HG03135 (cell line): Measurements from ENCODE around the gene LIN7C.

Experiments used
- ATAC-seq: cut with Tn5 transposase; IDR thresholded peaks from one replicate; pipeline ENCODE4 v1.9.1; 2021; ENCODE audit warnings: mild to moderate bottlenecking, moderate library complexity; ENCODE audit not compliant: unreplicated experiment

The LIN7C gene

DNA sequence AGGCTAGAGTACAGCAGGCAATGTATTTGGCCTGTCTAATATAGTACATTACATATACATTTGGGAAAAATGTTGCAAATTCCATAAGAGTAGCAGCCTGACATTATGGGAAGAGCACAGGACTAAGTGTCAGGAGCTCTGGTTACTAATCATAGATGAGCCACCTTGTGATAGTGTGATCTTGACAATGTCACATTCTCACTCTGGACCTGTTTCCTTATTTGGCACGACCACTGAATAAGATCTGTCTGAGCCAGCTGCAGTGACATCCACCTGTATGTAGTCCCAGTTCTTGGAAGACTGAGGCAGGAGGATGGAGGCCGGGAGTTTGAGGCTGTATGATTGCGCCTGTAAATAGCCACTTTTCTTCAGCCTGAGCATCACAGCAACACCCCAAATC is 5.7 kb upstream of the LIN7C start:
- no peak for ATAC-seq

DNA sequence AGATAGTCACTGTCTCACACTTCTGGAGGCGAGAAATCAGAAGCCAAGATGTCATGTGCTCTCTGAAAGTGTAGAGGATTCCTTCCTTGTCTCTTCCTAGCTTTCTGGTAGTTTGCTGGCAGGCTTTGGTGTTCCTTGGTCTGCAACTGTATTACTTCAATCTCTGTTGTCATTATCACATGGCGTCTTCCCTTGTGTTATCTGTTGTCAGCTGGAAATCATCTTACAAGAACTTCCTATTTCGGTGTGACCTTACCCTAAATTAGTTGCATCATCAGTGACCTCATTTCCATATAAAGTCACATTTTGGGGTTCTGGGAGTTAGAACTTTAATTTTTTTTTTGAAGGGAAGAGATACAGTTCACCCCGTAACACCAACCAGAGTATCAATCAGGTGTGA is 3.3 kb upstream of the LIN7C start:
- ATAC-seq, result no peak

DNA sequence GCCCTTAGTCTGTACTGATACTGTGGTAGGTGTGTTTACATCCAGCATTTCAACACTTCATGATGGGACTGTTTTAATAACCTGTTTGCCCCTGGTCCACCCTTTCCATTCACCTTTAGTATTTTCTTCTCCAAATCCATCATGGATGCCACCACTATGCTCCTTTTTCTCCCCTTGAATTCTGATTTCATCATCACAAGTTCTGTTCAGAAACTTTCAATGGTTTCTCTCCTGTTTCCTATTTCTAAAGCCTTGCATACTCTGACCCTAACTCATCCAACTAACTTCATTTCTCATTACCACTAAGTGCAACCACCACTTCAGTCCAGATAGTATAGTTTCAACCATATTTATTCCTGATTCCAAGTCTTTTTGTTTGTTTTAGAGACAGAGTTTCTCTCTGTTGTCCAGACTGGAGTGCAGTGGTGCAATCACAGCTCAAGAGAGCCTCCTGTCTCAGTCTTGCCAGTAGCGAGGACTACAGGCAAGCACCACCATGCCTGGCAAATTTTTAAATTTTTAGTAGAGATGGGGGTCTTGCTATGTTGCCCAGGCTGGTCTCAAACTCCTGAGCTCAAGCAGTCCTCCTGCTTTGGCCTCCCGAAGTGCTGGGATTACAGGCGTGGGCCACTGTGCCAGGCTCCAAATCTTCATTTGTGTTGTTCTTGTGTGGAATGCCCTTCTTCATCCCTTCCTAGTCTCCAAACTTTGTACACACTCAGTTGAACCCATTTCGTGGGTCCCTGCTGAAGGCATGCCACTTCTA is 1.2 kb upstream of the LIN7C start:
- no peak for ATAC-seq

DNA sequence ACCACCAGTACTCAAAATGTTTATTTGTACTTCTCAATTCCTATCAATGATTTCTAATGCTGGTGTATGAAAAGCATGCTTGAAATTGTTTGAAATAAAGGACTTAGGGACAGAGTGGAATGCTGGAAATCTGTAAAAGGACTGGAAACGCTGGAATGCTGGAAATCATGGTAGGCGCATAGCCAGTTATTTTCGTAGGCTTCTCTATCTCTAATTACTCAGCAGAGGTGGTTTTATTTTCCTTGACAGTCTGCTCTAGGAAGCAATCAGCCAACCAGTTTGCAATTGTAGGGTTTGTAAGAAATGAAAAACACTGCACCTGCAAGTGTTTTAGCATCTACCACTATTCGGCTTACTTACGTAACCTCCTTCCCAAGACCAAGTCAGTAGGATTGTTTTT is 788 bp downstream of the LIN7C start:
- peak; percentile 4 for ATAC-seq

DNA sequence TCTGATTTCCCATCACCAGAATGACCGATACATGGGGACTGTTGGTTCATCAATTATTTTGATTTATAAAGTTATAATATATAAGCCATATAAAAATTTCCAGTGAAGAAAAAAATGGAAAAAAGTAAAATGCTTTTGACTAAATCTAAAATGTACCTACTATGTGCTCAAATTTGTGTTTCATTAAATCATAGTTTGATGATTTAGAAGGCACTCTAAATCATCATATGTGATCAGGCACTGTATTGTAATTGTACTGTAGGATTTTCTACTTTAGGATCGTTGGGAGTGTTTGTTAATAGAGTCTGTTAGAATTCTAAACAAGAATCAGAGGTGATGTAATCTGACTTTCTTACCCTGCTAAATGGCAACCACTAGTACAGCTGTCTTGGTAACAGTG is 2.4 kb downstream of the LIN7C start:
- no peak for ATAC-seq

DNA sequence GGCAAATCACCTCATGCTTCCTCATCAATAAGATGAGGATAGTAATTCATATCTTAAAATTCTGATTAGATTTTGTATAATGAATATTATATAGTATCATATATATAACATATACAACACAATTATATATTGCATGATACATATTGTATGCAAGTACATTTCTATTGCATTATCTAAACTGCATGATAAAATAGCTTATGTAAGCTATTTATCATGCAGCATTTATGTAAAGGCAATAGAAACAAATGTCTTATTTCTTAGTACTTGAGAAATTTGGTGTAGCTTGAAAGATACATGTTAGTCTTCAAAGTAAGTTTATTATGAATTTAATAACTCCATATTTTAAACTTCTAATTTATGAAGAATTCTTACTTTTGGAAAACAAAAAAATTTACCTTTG is 5.5 kb downstream of the LIN7C start:
- no peak for ATAC-seq

DNA sequence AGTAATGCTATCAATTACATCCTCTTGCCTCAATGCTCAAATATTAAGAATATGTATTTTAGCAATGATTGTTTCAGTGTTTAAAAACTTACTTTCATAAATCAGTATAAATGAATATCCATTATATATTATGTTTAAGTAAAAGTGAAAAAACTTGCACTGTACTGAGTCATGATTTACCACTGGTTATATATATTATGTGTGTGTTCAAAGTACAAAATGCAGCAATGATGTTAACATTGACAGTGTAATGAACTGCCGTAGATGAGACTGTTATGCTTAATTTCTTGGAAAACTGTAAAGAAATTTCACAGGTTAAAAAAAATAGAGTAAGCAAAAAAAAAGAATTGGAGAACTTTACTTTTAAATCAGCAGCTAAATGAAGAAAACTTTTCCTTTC is 8.7 kb downstream of the LIN7C start:
- no peak for ATAC-seq

DNA sequence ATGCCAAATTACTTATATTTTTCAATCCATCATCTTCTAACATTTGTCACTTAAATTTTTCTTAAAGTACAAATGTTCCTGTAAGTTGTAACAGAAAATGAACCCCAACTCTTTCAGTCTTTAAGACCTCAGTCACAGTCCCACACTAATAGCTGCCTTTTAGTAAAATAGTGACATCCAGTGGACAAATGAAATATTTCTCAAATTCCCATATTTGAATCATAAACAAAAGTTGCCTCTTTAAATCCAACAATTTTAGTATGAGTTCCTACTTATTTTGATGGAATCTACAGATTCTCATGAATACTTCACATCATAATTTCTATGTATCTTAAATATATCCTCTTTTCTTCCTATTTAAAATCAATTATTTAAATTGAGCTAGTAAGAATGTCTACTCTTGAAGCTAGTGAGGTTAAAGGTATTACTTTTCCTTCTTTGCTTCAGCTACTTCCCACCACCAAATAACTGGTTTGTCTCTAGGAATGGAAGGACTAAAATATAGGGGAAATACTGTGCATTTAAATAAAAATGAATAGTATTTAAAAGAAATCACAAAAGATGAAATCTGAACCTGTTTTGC is 9.2 kb downstream of the LIN7C start:
- peak; percentile 50 for ATAC-seq

DNA sequence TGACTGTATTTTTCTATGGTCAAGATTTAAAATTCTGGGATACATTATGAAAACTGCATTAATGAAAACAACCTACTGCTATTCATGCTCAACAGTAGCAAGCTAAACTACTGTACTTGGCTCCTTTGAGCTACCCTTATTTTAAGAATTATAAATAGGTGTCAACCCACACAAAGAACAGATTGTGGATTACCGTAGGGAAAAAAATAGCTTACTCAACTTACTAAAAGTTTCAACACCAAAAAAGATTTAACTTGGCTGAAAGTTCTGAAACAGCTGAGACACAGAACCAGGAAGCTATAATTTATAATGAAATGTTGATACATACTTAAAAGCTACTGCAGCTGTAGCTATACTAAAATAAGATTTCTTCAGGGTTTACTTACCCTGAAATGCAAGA is 10.1 kb downstream of the LIN7C start:
- ATAC-seq, result no peak

DNA sequence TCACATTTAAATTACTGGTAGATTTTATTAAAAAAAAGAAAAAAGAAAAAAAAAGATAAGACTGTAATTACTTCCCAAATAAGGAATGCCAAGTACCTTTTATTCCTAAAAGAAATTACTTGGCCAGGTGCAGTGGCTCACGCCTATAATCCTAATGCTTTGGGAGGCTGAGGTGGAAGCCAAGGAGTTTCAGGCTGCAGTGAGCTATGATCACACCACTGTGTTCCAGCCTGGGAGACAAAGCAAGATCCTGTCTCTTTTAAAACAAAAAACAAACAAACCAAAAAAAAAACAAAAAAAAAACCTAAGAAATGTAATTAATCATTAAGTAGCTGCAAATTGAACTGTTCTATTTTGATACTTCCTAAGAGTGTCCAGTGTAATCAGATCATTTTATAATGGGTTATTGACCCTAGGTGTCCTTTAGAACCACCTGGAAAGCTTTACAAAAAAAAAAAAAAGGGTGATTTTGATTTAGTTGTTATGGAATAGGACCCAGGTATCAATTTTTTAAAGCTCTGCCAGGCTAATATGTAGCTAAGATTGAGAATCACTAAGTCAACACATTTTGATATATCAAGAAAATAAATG is 10.8 kb downstream of the LIN7C start:
- ATAC-seq, result no peak

DNA sequence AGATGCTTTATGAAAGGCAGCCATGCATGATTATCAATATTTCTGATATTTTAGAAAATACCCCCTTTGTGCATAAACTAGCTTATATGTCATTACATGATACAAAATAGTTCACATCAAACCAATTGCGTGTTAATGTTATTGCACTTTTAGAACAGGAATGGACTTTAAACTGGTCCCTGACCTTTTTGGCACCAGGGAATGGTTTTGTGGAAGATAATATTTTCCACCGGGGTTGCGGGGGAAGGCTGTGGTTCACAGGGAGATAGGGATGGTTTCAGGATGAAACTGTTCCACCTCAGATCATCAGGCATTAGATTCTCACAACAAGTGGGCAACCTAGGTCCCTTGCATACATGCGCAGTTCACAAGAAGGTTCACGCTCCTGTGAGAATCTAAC is 17.5 kb downstream of the LIN7C start:
- ATAC-seq, result no peak

DNA sequence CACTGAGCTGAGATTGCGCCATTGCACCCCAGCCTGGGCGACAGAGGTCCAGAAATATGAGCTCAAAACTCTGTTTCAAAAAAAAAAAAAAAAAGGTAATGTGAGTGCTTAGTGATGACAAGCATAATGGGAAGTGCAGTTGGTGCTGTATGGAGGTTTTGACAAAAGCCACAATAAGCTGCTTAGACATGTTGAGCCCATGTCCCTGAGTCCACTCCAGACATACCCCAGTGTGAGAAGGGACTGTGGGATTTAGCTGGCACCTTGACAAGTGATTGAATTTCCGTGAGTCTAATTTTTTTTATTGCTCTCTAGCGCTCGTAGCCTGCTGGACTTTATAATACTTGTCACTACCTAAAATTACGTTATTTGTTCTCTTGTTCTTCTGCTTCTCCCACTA is 18.9 kb downstream of the LIN7C start:
- ATAC-seq, result no peak

DNA sequence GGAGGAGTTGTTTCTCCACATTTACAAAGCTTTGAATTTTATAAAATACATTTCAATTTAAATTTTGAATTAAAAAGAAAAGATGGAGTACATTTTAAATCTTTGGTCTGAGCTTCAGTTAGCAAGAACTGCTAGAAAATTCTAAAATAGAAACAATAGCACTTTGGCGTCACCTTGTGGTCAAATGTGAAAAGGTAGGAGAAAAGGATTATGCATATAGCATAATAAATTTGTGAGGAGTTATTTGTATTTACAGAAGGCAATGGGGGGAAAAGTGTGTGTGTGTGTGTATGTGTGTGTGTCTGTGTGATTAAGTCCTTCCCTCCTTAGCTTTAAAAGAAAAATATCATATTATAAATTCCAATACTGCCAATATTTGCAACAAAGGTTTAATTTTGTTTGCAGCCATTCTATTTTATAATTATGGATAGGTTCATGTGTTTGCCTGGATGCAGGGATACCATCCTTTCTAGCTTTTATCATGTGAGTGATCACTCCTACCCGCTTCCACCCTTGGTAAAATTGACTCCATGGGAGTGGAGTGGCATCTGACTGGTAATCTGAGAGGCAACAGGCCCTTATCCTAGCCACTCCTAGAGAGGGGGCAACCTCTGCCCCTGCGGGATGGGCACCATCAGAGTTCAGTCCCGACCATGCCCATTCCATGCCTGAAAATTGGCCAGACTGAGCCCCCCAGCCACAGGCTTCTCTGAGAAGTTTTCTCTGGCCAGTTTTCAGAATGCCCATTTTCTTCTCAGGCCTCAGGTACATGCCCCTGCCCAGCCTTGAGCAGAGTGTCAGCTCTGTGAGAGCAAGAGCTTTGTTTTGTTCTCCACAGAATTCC is 20.4 kb downstream of the LIN7C start:
- no peak for ATAC-seq

DNA sequence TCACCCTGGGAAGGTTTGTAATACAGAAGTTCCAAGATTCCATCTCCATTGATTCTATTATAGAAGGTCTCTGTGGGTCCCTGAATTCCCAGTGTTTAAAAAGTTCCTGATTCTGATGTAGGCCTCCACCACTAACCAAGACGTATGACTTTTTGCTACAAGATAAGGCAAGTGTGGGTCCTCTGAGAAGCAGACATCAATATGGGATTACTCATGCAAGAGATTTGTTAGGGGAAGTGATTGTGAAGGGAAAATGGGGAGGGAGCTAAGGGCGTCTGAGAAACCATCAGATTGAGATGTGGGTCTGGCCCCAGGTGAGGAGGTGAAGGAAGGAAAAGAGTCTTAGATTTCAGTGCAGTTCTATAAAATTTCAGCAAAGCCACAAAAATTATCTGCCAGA is 23.8 kb downstream of the LIN7C start:
- no peak for ATAC-seq

DNA sequence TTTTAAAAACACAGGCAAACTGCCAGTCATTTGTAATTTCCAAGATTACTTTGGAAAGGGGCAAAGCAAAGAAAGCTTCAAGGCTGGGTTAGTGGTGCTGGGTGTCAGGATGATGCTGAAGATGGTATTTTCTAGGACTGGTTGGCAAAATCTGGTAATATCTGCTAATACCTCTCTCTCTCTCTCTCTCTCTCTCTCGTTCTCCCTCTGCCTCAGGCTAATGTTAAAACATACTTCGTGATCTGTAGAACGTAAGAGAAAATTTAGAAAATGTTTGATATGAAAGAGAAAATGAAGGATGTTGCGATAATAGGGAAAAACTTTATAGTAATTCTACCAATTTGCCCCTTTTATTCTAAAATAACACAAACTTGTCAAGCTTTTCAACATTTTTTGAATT is 24.6 kb downstream of the LIN7C start:
- ATAC-seq, result no peak

DNA sequence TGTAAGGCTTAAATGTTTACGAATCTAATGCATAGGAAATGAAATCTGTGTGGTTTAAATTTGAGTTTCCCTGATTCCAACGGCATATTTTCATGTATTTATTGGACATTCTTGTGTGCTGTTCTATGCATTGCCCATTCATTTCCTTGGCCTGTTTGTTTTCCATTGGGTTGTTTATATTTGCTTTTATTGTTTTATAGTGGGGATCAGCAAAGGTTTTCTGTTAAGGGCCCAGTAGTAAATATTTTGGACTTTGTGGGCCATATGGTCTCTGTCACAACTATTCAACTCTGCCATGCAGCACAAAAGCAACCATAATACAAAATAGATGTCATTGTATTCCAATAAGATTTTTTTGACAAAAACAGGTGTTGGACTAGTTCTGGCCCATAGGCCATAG is 28.7 kb downstream of the LIN7C start:
- no peak for ATAC-seq

DNA sequence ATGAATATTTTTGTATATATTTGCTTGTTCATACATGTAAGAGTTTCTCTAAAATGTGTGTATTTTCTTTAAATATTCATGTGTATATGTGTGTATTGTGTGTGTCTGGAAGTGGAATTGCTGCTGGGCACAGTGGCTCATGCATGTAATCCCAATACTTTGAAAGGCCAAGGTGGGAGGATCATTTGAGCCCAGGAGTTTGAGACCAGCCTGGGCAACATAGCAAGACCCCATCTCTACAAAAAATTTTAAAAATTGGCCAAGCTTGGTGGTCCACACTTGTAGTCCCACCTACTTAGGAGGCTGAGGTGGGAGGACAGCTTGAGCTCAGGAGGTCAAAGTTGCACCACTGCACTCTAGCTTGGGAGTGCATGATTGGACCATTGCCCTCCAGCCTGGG is 29.3 kb downstream of the LIN7C start:
- ATAC-seq, result no peak

DNA sequence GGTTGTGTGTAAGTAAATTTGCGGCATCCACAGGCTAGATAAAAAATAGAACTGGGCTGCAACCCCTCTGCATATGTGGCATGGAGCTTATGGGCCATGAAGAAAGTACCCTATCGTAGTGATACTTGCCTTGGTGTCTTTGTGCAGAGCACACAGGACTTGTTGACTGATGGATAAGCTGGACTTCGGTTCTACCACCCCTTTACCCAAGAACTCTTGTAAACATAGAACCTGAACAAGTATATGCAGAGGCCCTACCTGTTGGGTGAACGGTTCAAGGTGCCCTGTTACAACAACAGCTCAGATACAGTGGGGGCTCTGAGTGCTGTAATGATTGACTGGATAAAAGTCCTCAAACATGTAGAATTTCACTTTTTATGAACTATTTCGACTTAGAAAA is 30.9 kb downstream of the LIN7C start:
- no peak for ATAC-seq

DNA sequence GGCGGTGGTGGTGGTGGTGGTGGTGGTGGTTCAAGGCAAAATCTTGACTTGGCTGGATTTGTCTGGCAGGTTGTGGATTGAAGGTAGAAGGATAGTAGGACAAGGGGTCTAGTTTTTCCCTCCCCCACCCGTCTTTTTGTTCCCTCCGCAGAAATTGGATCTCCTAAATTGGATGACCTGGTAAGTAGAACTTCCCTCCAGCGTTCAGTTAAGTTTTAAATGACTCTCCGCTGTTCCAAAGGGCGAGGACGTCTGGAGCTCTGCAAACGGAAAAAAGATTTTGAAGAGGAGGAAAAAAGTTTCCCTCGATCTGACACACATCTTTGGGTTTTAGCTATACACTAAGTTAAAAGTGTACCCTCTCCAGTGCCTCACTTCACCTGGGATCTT is 33.6 kb downstream of the LIN7C start:
- ATAC-seq, result no peak

DNA sequence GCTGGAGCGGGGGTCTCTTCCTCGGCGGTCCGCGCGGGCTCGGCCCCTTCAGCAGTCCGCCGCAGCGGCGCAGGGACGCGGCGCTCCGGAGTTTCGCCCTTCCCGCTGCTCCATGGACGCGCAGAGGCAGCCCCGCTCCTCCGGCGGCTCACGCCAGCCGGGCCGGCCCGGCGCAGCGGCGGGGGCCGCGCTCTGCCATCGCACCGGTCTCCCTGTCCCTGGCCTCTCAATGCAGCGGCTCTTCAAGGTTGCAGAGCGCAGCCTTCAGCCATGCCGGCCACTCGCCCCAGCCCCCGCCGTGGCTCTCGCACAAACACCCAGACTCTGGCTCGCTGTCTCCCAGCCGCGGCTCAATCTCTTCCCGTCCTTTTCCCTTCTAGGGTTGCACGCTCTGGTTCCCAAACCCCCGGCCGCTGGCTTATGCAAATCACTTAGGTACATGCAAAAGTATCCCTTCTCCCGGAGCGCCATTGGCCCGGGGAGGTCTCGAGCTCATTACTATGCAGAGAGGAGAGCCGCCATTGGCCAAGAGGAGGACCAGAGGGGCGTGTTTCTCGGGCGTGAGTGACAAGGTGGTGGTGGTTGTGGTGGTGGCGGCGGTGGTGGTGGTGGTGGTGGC is 34.1 kb downstream of the LIN7C start, which contains the start of gene LGR4:
Gene LGR4 (minus strand): TSS at position 393 of the 619 bp plus-strand sequence. CDS start 488 bp downstream, outside the sequence.
- ATAC-seq, result peak; percentile 84
